Stimulated activated CD4-positive, alpha-beta T cell treated with anti-CD3 and anti-CD28 coated beads, Interleukin-2, amount 100 ng/mL, for 4 hours (primary cell): ENCODE measurements around the gene FMN1.

ENCODE experiments used
- DNase-seq: peaks from one replicate; pipeline ENCODE4 v3.0.0-alpha.2; 2020; ENCODE audit warnings: low read depth

Gene FMN1

DNA sequence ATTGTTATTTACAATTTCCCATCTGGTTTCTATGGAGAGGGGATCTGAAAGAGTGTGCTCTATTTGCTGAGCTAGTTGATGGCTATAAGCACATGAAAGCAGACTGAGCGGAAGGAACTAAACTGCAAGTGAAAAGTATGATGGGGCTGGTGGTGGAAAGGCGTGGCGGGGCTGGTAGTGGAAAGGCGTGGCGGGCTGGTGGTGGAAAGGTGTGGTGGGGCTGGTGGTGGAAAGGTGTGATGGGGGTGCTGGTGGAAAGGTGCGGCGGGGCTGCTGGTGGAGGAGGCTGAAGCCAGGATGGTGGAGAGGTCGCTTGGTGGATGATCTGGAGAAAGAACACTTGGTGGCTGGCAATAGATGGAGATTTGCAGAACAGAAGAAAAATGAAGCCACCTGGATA lies 136.7 kb downstream of the FMN1 start:
- DNase-seq: no peak

DNA sequence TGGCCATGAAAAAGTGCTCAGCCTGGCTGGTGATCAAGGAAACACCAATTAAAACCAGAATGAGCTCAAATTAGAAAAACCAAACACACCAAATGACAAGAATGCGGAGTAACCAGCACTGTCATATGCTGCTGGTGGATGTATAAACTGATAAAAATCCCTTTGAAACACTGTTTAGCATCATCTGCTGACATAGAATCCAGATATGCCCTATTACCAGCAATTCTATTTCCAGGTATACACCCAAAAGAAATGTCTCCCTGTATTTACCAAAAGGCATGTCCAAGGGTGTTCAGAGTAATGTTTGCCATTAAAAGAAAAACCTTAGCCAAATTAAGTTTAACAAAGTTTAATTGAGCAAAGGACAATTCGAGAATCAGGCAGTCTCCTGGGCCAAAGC lies 138.6 kb downstream of the FMN1 start:
- DNase-seq: no peak

- DNase-seq: no peak
Measured at GRCh38 chr15:33051528-33051927, 143.0 kb downstream of the FMN1 start.

DNA sequence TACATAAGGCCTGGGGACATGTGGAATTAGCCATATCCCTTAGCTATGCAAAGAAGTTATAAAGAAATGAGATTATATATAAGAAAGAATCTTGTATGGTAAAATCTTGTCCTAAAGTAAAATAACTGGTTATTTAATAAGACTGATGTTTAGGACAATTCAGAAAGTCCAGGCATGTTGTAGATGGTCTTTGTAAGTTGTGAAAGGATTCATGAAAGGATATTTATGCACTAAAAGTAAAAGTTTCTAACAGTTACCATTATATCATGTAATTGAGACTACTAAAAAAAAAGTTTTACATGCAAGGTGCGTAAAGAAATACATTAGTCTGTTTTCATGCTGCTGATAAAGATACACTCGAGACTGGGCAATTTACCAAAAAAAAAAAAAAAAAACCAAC lies 146.3 kb downstream of the FMN1 start:
- DNase-seq: no peak

DNA sequence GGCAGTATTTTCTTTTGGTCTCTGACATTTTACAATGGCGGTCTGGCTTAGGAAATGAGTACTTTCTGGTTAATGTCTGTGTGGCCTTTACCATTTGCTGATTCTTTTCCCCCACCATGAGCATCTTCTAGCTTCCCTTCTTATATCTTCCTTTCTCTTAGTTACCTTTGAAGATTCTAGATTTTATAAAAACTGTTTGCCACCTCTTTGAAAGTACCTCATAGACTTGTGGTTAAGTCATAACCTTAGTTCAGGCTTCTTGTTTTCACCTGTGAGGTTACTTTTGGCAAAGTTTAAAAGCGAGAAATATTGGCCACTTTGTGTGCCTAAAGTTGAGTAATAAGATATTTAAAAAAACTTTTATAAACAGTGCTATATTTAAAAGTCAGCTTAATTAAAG lies 147.4 kb downstream of the FMN1 start:
- no peak for DNase-seq

GRCh38 chr15:33046329-33046728 lies 148.2 kb downstream of the FMN1 start:
- no peak for DNase-seq

DNA sequence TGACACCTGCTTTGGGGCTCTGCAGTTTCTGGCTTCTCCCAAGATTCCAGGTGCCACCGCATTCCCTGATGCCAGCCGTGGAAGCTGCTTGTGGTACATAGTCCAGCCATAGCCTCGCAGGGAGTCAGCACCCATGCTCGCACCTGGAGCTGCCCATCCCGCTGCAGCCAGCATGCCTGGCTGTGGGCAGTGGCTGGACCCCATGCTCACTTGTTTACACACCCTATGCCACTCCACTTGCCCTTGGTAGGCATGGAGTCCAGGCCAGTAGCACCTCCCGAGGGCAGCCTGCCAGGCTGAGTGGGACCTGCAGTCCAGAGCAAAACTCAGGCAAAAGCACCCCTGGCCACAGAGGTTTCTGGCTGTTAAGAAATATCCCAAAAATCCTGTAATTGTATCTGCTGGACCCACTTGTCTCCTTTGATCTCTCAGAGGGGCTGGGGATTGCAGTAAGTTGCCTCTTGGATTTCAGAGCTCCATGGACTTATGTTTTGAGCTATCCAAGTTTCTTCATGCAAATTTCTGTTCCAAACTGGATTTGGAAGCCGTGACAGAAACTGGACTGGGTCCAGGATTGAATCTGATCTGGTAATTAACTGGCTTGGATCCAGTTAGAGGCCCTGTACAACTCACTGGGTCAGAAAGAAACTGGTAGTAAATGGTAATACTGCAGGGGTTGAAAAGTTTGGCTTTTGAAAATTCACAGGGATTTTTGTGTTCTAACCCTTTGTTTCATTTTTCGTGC lies 149.3 kb downstream of the FMN1 start:
- no peak for DNase-seq

DNA sequence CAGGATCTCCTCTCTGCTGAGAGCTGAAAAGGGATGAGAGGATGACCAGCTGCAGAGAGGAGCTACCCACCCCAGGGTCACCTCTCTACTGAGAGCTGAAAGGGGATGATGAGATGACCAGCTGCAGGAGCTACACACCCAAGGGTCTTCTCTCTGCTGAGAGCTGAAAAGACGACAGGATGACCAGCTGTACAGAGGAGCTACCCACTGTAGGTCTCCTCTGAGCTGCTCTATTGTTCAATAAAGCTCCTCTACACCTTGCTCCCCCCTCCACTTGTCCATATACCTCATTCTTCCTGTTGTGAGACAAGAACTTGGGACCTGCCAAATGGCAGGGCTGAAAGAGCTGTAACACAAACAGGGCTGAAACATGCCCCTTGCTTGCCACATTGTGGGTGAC lies 149.9 kb downstream of the FMN1 start:
- DNase-seq: no peak

GRCh38 chr15:33043636-33044035 lies 150.9 kb downstream of the FMN1 start:
- no peak for DNase-seq

- DNase-seq: no peak
Measured at GRCh38 chr15:33040496-33040895, 154.0 kb downstream of the FMN1 start.

DNA sequence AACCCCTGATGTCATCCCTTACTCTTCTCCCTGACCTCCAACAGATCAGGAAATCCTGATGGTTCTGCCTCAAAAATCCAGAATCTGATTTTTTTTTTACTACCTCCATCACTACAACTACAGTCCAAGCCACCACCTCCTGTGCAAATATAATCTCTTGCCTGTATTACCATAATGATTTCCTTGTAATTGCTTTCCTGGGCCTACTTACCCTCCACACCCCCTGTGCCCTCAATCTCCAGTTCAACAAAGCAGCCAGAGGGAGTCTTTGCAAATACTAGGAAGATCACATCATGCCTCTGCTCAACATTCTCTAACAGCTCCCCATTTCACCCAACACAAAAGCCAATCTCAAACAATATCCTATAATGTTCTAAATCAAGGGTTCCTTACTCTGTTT lies 159.9 kb downstream of the FMN1 start:
- DNase-seq: no peak

DNA sequence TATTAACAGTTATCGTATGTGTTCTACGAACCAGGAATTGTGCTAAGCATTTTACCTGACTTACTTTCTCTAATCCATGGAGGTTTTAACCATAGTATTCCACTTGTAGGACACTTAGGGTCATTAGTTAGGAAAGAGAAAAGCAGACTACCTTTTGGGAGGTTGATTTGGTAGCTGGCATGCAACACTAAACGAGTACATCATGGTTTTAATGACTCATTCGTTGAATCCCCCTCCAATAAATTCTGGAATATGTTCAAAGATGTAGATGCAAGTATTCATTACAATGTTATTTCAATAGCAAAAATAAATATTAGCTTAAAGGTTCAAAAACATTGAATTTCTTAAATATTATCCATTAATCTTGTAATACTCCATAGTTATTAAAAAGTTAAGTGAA lies 162.5 kb downstream of the FMN1 start:
- DNase-seq: no peak

GRCh38 chr15:33031324-33031821 lies 163.1 kb downstream of the FMN1 start:
- DNase-seq: no peak

DNA sequence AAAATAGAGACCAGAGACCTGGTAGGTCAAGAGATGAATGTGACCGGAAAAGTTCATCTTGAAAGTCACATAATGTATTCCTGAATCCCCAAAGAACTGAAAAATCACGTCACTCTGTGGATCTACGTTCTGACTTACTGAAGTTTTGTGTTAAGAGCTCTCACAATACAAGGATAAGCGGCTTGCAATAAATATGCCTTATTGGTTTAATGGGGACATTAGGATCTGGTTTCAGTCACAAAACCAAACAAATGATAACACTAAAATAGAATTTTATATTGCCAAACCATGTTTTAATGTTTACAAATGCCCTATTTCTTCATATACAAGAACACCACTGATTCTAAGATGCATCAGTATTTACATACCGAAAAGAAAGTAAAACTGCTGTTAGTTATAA lies 164.2 kb downstream of the FMN1 start:
- DNase-seq: no peak

GRCh38 chr15:33029109-33029652 lies 165.3 kb downstream of the FMN1 start:
- no peak for DNase-seq

GRCh38 chr15:33028495-33028894 lies 166.0 kb downstream of the FMN1 start:
- no peak for DNase-seq

GRCh38 chr15:33027306-33028035 lies 167.0 kb downstream of the FMN1 start:
- no peak for DNase-seq

DNA sequence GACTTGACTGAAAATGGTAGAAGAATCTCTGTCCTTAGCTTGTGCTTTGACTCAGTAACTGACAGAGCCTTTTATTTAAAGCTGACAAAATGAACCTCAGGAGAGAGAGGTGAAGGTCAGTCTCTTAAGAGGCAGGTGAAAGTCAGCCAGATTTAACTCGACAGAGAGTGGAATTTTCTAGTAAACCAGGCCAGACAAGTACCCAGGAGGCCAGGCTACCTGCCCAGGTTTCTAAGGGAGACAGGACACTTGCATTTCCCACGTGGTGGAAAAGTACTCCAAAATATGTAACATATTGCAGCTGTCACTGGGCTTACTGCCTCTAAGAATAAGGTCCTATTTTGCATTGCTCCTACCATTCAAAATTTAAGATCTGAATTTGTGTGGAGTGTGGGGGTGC lies 167.9 kb downstream of the FMN1 start:
- no peak for DNase-seq

GRCh38 chr15:33022629-33023028 lies 171.9 kb downstream of the FMN1 start:
- no peak for DNase-seq

DNA sequence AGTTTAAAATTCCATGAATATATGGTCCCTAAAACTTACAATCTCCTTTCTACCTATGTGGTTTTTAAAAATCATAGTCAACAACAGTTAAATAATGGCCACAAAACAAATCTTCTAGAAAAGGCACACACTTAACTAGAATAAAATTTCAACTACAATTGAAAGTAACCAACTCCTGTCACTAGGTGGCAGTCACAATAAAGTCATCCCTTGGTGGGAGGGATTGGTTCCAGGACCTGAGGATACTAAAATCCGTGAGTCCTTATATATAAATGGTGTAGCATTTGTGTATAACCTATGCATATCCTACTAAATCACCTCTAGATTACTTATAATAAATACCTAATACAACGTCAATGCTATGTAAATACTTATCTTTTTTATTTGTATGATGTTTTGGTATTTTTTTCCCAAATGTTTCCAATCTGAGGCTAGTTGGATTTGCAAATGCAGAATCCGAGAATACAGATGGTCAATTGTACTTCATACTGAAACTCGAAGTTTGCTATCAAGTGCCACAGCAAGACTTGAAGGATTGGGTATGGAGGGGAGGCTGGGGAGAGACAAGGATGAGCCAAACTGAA lies 172.6 kb downstream of the FMN1 start:
- DNase-seq: no peak

DNA sequence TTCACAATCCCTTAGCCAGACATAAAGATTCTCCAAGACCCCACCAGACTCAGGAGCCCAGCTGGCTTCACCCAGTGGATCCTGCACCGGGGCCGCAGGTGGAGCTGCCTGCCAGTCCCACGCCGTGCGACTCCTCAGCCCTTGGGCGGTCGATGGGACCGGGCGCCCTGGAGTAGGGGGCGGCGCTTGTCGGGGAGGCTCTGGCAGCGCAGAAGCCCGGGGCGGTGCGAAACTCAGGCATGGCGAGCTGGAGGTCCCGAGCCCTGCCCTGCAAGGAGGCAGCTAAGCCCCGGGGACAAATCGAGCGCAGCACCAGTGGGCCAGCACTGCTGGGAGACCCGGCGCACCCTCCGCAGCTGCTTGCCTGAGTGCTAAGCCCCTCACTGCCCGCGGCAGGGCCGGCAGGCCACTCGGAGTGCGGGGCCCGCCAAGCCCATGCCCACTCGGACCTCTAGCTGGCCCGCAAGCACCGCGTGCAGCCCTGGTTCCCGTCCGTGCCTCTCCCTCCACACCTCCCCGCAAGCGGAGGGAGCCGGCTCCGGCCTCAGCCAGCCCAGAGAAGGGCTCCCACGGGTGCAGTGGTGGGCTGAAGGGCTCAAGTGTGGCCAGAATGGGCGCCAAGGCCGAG lies 175.0 kb downstream of the FMN1 start:
- no peak for DNase-seq

DNA sequence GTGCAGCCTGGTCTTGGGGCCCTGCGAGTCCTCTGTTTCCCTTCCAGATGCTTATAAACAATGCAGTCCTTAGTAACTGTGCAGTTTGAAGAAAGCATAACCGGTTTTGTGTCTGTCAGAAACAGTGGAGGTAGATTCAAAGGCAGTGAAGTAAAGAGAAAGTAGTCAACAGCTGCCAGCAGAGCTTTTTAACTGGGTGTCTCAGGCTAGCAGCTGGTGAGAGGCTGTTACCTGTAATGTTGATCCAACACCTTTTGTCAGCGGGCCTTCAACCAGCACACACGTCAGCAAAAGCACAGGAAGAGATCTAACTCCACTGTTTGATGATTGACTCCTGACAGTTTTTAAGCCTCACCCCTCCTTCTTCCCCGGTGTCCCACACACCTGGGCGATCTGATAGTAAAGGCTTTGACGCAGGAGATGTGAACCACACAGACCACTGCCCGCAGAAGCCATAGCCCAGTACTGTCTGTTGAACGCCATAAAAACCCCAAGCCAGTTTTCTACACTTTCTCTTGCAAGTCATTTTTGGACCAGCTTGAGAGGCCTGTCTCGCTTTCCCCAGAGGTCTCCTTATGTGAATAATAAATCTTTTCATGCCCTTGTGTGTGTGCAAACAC lies 178.0 kb downstream of the FMN1 start:
- no peak for DNase-seq
